ENCODE data around the gene MMP15.

Gene MMP15

DNA sequence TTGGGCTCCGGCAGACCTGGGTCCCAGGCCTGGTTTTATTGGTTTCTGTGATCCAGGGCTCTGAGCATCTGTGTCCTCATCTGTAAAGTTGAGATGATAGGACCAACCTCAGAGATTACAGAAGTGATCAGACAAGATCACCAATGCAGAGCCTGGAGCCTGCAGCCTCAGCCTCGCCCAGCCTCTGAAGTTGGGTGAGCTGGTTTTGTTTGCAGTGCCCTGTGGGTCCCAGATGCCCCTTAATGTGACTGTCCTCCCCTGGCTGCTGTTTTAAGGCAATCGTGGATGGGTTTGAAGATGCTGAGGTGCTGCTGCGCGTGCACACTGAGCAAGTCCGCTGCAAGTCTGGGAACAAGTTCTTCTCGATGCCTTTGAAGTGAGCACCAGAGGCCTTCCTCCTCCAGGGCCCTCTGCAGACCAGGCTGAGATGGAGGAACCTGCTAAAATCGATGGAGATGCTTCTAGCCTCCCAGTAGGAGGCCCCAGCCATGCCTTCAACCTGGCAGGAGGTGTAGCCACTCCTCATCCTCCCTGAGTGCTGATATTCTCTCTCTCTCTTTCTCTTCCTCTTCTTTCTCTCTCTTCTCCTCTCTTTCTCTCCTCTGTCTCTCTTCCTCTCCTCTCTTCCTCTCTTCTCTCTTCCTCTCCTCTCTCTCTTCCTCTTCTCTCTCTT lies 5.6 kb upstream of the MMP15 start:
- no peak for DNase-seq (ENCODE audit: low read depth in 2 of 2)

DNA sequence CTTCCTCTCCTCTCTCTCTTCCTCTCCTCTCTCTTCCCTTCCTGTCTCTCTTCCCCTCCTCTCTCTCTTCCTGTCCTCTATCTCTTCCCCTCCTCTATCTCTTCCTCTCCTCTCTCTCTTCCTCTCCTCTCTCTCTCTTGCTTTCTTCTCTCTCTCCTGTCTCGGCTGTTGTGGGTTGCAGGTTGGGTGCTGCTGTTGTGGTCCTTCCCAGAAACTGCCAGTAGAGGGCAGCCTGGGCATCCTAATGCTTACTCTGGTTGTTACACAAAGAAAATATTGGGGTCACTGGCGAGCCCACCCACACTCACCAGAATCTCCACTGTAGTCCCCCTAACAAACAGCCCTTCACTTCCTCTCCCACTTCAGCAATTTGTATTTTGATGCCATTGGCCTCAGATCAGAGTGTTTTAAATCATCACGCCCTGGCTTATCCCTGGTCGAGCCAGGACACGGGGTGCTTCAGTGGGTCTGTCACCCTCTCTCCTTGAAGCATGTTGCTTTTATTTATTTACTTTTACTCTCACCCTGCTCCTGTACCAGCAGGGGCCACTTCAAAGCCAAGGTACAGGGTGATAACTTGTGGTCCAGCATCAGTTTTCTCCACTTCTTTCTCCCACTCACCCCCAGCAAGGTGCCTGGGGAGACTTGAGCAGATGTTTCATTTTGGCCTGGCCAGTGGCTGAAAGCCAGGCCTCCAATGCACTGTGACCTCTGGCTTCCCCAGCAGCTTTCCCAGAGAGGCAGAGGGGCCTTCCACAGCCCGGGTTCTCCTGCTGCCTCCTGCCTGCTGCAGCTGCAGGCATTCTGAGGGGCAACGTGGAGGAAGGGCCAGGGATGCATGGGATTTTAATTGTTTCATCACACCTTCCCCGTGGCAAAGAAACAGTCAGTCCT lies 4.7 kb upstream of the MMP15 start:
- DNase-seq (ENCODE audit: low read depth in 2 of 2) = no peak

DNA sequence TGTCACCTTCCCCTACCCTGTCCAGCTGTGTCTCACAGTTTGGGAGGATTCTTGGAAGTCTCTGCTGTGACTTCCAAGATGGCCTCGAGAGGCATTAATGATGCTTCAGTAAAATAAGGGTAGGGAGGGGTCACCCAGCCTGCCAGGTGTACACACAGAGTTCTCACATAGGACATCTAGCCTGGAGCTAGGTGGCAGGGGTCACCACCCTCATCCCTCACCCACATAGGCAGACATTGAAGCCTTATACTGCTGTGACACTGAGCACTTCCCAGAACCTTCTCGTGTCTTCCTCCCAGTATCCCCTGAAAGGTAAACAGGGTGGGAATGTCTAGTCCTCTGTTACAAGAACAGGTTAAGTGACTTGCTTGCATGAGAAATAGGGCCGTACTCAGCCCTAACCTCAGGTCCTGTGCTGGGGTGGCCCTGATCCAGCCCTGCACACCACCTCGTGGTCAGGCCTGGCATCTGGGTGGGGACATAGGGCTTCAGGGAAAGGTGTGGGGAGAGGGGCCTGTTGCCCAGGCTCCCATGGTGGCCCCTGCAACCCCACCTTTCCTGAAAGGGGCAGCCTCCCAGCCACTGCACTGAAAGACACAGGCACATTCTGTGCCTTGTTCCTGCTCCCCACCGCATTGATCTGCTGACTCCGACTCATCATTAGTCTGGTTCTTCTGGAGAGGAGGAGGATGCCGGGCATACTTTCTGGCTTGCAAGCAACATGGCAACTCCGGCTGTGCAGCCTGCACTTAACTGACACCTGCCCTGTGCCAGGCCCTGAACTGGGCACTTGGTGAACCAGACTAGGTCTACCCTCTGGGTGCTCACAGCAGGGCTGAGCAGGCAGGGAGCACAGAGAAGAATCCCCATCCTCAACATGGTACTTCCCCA lies 3.6 kb upstream of the MMP15 start:
- no peak for DNase-seq (ENCODE audit: low read depth in 2 of 2)

GRCh38 chr16:58022601-58023371 lies 2.8 kb upstream of the MMP15 start:
- DNase-seq (ENCODE audit: low read depth in 2 of 2) = no peak

DNA sequence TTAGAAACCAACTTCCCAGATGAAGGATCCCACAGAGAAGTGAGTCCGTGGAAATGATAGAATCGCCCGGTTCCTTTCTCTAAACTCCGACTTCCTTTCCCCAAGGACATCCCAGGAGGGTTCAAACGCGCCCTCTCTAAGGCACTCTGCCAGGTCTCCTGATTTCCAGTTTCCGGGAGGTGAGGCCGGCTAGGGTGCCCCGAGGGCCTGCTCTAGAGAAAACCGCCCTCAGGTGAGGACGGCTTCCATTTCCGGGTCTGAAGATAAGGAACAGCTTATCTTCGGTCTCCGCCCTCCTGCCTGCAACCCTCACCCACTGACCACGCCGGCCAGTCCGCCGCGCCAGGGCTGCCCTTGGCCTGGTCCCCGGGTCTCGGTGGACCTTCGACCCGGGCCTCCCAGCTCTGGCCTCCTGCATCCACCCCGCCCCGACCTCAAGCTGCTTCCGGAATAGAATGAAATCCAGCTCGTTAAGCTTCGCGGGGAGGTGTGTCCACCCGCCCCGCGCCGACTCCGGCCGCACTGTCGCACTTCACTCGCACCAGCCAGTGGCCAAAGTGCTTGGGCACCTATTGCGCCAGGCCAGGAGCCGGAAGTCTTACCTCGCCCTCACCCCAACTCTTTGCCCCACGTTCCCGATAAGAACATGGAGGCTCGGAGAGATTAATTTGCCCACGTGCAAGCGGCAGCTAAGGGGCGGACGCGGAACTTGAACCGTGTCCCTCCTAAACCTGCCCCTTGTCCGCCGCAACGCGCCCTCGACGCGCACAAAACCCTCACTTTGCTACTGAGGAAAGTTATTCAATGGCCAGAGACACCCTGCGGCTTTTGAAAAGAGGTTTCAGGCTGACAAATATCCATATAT lies 836 bp upstream of the MMP15 start:
- DNase-seq (ENCODE audit: low read depth in 2 of 2) = no peak

DNA sequence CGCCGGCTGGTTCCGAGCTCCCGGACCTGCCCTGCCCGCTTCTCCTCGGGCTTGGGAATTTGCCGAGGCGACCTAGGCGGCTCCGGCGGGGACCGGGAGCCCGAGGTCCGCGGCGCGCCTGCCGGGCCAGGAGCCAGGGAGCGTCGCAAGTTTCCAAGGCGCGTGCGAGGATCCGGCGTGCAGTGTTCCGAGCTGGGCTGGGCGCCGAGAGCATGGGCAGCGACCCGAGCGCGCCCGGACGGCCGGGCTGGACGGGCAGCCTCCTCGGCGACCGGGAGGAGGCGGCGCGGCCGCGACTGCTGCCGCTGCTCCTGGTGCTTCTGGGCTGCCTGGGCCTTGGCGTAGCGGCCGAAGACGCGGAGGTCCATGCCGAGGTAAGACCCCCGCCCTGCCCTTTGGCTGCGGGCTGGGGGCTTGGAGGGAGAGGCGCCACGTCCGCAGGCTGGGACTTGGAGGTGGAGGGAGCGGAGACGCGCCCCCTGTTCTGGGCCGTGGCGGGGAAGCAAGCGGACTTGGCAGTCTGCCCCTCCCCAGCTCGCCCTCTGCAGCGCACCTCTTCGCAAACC lies 668 bp downstream of the MMP15 start:
- DNase-seq (ENCODE audit: low read depth in 2 of 2) = no peak

GRCh38 chr16:58026705-58027160 lies 1.2 kb downstream of the MMP15 start:
- no peak for DNase-seq (ENCODE audit: low read depth in 2 of 2)

DNA sequence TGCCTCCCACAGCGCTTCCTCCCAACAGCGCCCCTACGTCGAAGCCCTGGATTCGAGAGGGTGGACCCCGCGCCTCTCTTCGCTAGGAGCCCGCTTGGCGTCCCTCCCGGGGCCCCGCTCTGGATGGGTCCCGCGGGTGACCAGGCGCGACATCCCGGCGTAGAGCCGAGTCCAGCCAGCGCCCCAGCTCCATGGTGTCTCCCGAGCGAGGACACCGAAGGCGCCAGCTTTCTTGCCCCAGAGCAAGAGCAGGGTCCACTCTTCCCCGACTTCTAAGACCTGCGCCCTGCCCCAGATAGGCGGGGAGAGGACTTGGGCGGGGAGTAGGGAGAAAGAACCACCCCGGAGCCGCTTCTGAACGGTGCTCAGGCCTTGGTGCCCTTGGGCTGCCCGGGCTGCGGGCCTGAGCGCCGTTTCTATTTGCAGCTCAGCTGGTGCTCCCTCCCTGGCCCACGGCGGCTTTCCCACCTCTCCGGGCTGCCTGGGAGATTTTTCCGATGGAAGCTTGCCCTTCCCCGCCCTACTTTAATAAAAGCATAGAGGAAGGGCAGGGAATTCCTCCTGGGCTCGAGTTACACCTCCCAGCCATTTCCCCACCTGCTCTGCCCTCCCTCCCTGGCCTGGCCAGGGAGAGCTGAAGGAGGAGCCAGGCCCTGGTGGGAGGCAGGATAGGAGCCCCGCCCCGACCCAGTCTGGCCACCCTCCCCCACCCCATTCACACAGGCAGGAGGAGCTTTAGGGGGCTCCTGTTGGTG lies 1.8 kb downstream of the MMP15 start:
- no peak for DNase-seq (ENCODE audit: low read depth in 2 of 2)

DNA sequence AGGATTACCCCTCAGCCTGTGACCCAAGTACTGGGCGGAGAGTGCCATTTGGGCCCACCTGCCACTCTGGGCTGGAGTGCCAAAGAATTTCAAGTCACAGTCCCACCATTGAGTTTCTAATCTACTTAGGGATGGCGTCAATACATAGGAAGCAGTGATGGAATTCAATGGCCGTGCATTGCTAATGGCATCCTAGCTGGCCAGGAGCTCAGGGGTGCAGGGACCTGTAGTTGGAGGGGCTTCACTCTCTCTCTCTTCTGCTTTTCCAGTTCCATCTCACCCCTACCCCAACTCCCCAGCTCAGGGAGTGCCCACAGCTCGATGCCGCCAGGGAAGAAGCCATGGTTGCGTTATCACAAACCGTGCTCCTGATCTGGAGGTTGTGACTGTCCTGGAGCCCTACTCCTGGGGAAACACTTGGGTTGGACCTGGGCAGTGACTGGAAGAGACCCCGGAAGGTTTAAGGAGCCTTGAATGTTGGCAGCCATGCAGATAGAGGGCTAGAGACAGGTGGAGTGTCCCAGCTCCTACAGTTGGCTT lies 2.4 kb downstream of the MMP15 start:
- no peak for DNase-seq (ENCODE audit: low read depth in 2 of 2)

- DNase-seq (ENCODE audit: low read depth in 2 of 2) = no peak
These were observed 3.1 kb downstream of the MMP15 start for GRCh38 chr16:58028541-58029070.

- no peak for DNase-seq (ENCODE audit: low read depth in 2 of 2)
These were observed 3.9 kb downstream of the MMP15 start for GRCh38 chr16:58029410-58029809.

GRCh38 chr16:58030136-58030840 lies 4.7 kb downstream of the MMP15 start:
- DNase-seq (ENCODE audit: low read depth in 2 of 2) = no peak

- DNase-seq (ENCODE audit: low read depth in 2 of 2) = no peak
These were observed 5.7 kb downstream of the MMP15 start for GRCh38 chr16:58031016-58031800.

- DNase-seq (ENCODE audit: low read depth in 2 of 2) = no peak
These were observed 7.2 kb downstream of the MMP15 start for GRCh38 chr16:58032710-58033293.

GRCh38 chr16:58034128-58034685 lies 8.7 kb downstream of the MMP15 start:
- no peak for DNase-seq (ENCODE audit: low read depth in 2 of 2)

GRCh38 chr16:58034774-58035173 lies 9.2 kb downstream of the MMP15 start:
- DNase-seq (ENCODE audit: low read depth in 2 of 2) = no peak

All from stimulated activated CD4-positive, alpha-beta T cell treated with anti-CD3 and anti-CD28 coated beads, Interleukin-4, amount 100 ng/mL, for 48 hours (primary cell).